Keratinocyte (primary cell): ENCODE results near the gene CLHC1. TPM values are rescaled to one million over a fixed set of nuclear protein-coding genes. Genes with fewer than 3 reads are reported as not detected.

Experiments
- DNase-seq: peaks from one replicate; pipeline ENCODE4 v3.0.0-alpha.2; 2011; ENCODE audit warnings: low read depth, missing footprints, low spot score
- FAIRE-seq: peaks from 2 replicates; lab custom pipeline; 2011; peaks lifted over from hg19 to GRCh38; lab: Jason Lieb, UNC
- H2AFZ ChIP-seq: 2 replicates; pipeline ENCODE4 v1.6.0; 2012; ENCODE audit warnings: low read length, control low read depth, inconsistent platforms; ENCODE audit not compliant: control insufficient read depth
- H3K27ac ChIP-seq: 2 replicates; pipeline ENCODE4 v1.5.1; 2011; ENCODE audit warnings: low read length; ENCODE audit not compliant: control insufficient read depth, insufficient read depth
- H3K27me3 ChIP-seq: 3 replicates; pipeline ENCODE4 v1.6.0; 2011; ENCODE audit warnings: low read length; ENCODE audit not compliant: control insufficient read depth, insufficient read depth; ENCODE audit errors: extremely low read depth
- H3K36me3 ChIP-seq, 2 experiments: 2 replicates in 1 of 2; 3 replicates in 1 of 2; pipeline ENCODE4 v1.5.1; 2011; ENCODE audit warnings: low read length in 2 of 2, mild to moderate bottlenecking in 1 of 2; ENCODE audit not compliant: control insufficient read depth in 2 of 2, insufficient read depth in 2 of 2; ENCODE audit errors: extremely low read depth in 1 of 2
- H3K4me1 ChIP-seq: 3 replicates; pipeline ENCODE4 v1.5.1; 2011; ENCODE audit warnings: low read length; ENCODE audit not compliant: control insufficient read depth, insufficient read depth; ENCODE audit errors: extremely low read depth
- H3K4me2 ChIP-seq: 3 replicates; pipeline ENCODE4 v1.6.0; 2011; ENCODE audit warnings: low read depth, low read length; ENCODE audit not compliant: control insufficient read depth, insufficient read depth; ENCODE audit errors: extremely low read depth
- H3K4me3 ChIP-seq, 3 experiments: fragments of 200-600 bp in 1 of 3; sonication (generic) in 1 of 3; 2 replicates in 2 of 3; 3 replicates in 1 of 3; pipeline ENCODE4 v1.5.1; 2011 to 2016; ENCODE audit warnings: low read length in 3 of 3, mild to moderate bottlenecking in 3 of 3, control low read depth in 2 of 3, inconsistent platforms in 1 of 3, low read depth in 1 of 3, mixed read lengths in 1 of 3, mixed run types in 1 of 3, moderate library complexity in 1 of 3; ENCODE audit not compliant: control insufficient read depth in 2 of 3, insufficient read depth in 2 of 3; ENCODE audit errors: extremely low read depth in 1 of 3
- H3K79me2 ChIP-seq: 2 replicates; pipeline ENCODE4 v1.6.0; 2012; ENCODE audit warnings: low read length; ENCODE audit not compliant: control insufficient read depth, insufficient read depth
- H3K9ac ChIP-seq: 3 replicates; pipeline ENCODE4 v1.6.0; 2011; ENCODE audit warnings: low read length; ENCODE audit not compliant: control insufficient read depth, insufficient read depth; ENCODE audit errors: extremely low read depth
- H3K9me1 ChIP-seq: 3 replicates; pipeline ENCODE4 v1.6.0; 2011; ENCODE audit warnings: low read length; ENCODE audit not compliant: control insufficient read depth, insufficient read depth; ENCODE audit errors: extremely low read depth
- H3K9me3 ChIP-seq: 2 replicates; pipeline ENCODE4 v1.5.1; 2012; ENCODE audit warnings: low read depth, low read length; ENCODE audit not compliant: control insufficient read depth
- H4K20me1 ChIP-seq: 3 replicates; pipeline ENCODE4 v1.6.0; 2011; ENCODE audit warnings: low read length; ENCODE audit not compliant: control insufficient read depth, insufficient read depth; ENCODE audit errors: extremely low read depth
- EZH2 ChIP-seq: IDR thresholded peaks from one replicate; pipeline ENCODE4 v1.6.1; 2012; ENCODE audit warnings: inconsistent platforms, mild to moderate bottlenecking, low read length, moderate library complexity
- dilution Hi-C: fragments of 300-500 bp; cut with MboI; formaldehyde crosslinking; loops from one replicate; pipeline ENCODE4 v1.7.0; 2020; ENCODE audit warnings: low sequenced_read_pairs; ENCODE audit not compliant: extremely low pct_ligation_motif_present
- polyA plus RNA-seq, 5 experiments: library from polyadenylated mRNA; depleted of rRNA in 3 of 5; stranded (reverse) in 3 of 5; stranded (forward) in 1 of 5; unstranded in 1 of 5; fragments of >200 nt; gene quantifications; 1 replicate in 1 of 5; 2 replicates in 3 of 5; 3 replicates in 1 of 5; pipeline versions ENCODE4 v1.2.1 to v1.2.3, GENCODE V29; 2011 to 2012; ENCODE audit warnings: missing spikeins in 2 of 5, low read depth in 1 of 5, low replicate concordance in 1 of 5
- TF ChIP-seq, protein P1 (sequence below), 3 experiments: IDR thresholded peaks in 1 of 3; conservative IDR thresholded peaks in 1 of 3; optimal IDR thresholded peaks in 1 of 3; 2 replicates in 2 of 3; 3 replicates in 1 of 3; pipeline versions ENCODE3 to v1.5.1; 2011; ENCODE audit warnings: low read length in 3 of 3, mild to moderate bottlenecking in 3 of 3, moderate library complexity in 2 of 3, control low read depth in 1 of 3, inconsistent platforms in 1 of 3; ENCODE audit not compliant: insufficient read depth in 2 of 3; ENCODE audit errors: extremely low read depth in 1 of 3

CLHC1 gene
- polyA plus RNA-seq, 1 donor (not counting 4 experiments of a cell fraction or from before 2014, with no cell fraction given): 15.2 TPM

DNA sequence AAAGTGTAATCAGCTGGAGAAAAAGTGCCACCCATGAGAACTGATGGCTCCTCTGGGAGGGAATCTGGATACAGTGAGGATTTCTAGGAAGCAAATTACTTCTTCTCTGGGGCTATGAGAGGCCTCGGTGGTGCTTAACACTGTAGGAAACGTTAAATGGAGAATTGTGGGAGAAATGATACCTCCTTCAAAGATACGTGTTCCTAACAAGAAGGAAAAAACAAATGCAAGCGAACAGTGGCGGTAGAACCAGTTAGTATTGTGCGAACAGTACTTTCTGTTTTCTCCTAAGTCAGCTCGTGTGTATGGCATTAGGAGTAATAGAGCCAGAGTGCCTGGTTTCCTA is 37.5 kb upstream of the CLHC1 start:
- Histone ChIP-seq H3K9me1 (no peaks in the 10 kb centered on the region), H3K4me3 (peak overlapping the region; percentile 74 to 99 (median 98)), H3K9me3 (no peaks in the 10 kb centered on the region), H3K36me3 (no peaks in the 10 kb centered on the region), H2AFZ (peak overlapping the region; percentile 98), H3K27me3 (no peaks in the 10 kb centered on the region), H4K20me1 (no peaks in the 10 kb centered on the region), H3K9ac (peak overlapping the region; percentile 95), H3K79me2 (peaks cover 8% of the 10 kb centered on the region), H3K27ac (peak overlapping the region; percentile 89), H3K4me2 (peak overlapping the region; percentile 100), H3K4me1 (peaks cover 12% of the 10 kb centered on the region)
- no peak for TF ChIP-seq EZH2
- TF ChIP-seq, protein P1, sequence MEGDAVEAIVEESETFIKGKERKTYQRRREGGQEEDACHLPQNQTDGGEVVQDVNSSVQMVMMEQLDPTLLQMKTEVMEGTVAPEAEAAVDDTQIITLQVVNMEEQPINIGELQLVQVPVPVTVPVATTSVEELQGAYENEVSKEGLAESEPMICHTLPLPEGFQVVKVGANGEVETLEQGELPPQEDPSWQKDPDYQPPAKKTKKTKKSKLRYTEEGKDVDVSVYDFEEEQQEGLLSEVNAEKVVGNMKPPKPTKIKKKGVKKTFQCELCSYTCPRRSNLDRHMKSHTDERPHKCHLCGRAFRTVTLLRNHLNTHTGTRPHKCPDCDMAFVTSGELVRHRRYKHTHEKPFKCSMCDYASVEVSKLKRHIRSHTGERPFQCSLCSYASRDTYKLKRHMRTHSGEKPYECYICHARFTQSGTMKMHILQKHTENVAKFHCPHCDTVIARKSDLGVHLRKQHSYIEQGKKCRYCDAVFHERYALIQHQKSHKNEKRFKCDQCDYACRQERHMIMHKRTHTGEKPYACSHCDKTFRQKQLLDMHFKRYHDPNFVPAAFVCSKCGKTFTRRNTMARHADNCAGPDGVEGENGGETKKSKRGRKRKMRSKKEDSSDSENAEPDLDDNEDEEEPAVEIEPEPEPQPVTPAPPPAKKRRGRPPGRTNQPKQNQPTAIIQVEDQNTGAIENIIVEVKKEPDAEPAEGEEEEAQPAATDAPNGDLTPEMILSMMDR (optimal IDR thresholded peaks at IDR 0.05 in 1 of 3, IDR thresholded peaks at IDR 0.05 in 1 of 3, conservative IDR thresholded peaks at IDR 0.05 in 1 of 3; ENCODE audit: extremely low read depth in 1 of 3, insufficient read depth in 2 of 3, low read length in 3 of 3): no peak
- FAIRE-seq: peak; percentile 5
- no peak for DNase-seq
- dilution Hi-C loops: no loop called here

DNA sequence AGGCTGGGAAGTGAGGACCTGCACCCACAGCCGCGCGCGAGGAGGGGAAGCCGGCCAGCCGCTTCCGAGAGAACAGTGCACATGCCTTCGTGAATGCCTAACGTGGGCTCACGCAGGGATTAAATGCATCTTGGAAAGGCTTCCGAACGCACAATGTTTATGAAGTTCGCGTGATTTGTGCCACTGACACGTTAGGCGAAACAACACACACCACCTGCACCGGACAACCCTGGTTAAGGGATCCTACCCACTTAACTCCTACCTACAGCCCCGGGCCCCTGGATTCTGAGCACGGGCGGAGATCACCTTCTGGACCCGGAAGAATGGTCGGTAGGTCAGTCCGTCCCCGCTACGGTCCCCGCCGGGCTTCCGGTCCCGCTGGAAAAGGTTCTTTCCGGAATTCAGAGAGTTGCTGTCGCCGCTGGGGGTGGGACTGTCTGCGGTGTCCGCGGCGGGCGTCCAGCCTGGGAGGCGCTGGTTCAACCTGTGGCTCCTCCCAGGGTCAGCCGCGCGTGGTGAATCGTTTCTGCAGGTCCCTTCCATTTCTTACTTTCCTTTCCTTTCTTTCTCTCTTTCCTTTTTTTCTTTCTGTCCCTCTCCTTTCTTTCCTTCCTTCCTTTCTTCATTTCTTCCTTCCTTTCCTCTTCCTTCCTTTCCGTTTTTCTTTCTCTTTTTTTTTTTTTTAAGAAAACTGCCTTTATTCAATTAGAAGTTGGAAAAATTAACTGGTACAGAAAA is 37.0 kb upstream of the CLHC1 start, which contains the start of gene MTIF2:
Gene MTIF2, minus strand, starts transcription at position 325 of the 738 bp plus-strand sequence. CDS start 5,373 bp downstream, outside the sequence.
- H3K4me1 ChIP-seq: peaks cover 12% of the 10 kb centered on the region
- H3K9ac ChIP-seq: peak within 1 kb of the TSS; percentile 95
- DNase-seq: peak; percentile 25
- H3K79me2 ChIP-seq: peaks cover 8% of the 10 kb centered on the region
- dilution Hi-C loops: no loop called here
- peak within 1 kb of the TSS; percentile 89 for H3K27ac ChIP-seq
- no peaks in the 10 kb centered on the region for H3K9me1 ChIP-seq
- H3K4me3 ChIP-seq: peak within 1 kb of the TSS; percentile 74 to 99 (median 98)
- no peaks in the 10 kb centered on the region for H4K20me1 ChIP-seq
- H3K9me3 ChIP-seq: no peaks in the 10 kb centered on the region
- FAIRE-seq: peak; percentile 56
- no peaks in the 10 kb centered on the region for H3K27me3 ChIP-seq
- H3K36me3 ChIP-seq: no peaks in the 10 kb centered on the region
- TF ChIP-seq EZH2: no peak
- TF ChIP-seq, protein P1 (optimal IDR thresholded peaks at IDR 0.05 in 1 of 3, IDR thresholded peaks at IDR 0.05 in 1 of 3, conservative IDR thresholded peaks at IDR 0.05 in 1 of 3; ENCODE audit: extremely low read depth in 1 of 3, insufficient read depth in 2 of 3, low read length in 3 of 3): peak in 1 of 3 experiments; percentile 11
- peak within 1 kb of the TSS; percentile 100 for H3K4me2 ChIP-seq
- H2AFZ ChIP-seq: peak within 1 kb of the TSS; percentile 98
